Urinary bladder (tissue), 4 donors: Measurements from ENCODE around the gene ICA1. TPM values are rescaled to one million over a fixed set of nuclear protein-coding genes. Genes with fewer than 3 reads are reported as not detected.
A peak's percentile ranks its signal among the peaks of the same experiment; 100 is the strongest.

Source experiments
- DNase-seq: peaks from one replicate; pipeline ENCODE4 v3.0.0-alpha.2; 2015; ENCODE audit errors: extremely low spot score
- H3K27ac ChIP-seq: one replicate; pipeline ENCODE4 v1.5.1; 2013; ENCODE audit warnings: low read depth, mild to moderate bottlenecking, moderate library complexity
- H3K36me3 ChIP-seq: one replicate; pipeline ENCODE4 v1.6.1; 2013; ENCODE audit warnings: mild to moderate bottlenecking, moderate library complexity; ENCODE audit not compliant: insufficient read depth
- H3K4me1 ChIP-seq: one replicate; pipeline ENCODE4 v1.6.1; 2013; ENCODE audit warnings: mild to moderate bottlenecking, moderate library complexity; ENCODE audit not compliant: insufficient read depth
- H3K4me3 ChIP-seq: one replicate; pipeline ENCODE4 v1.5.1; 2013; ENCODE audit warnings: low read depth, low read length
- whole genome bisulfite sequencing: extraction: QIAGEN DNeasy Blood & Tissue Kit; methylation state at CpG from one replicate; pipeline ENCODE4 v1.1.7; 2013; 5-methylcytosine and 5-hydroxymethylcytosine counted together
- polyA plus RNA-seq: library from polyadenylated mRNA; stranded (reverse); fragments of 200-250 nt; gene quantifications from one replicate; pipeline ENCODE4 v1.2.3, GENCODE V29; 2013
- total RNA-seq: library from RNA; depleted of rRNA; stranded (reverse); fragments of >200 nt; gene quantifications from one replicate; pipeline ENCODE4 v1.2.3, GENCODE V29; 2014
- donor health status: healthy with polysubstance abuse.
- donor health status: healthy.

The ICA1 gene
- total and polyA plus RNA-seq, 2 donors: 8.3 to 32.8 TPM

GRCh38 chr7:8190119-8190895 lies 71.7 kb downstream of the ICA1 start:
- H3K4me1 ChIP-seq: no peaks in the 10 kb centered on the region
- no peaks in the 10 kb centered on the region for H3K36me3 ChIP-seq
- 23% methylated on average over 4 of the region's 4 CpGs for WGBS
- no peak overlapping the region for H3K27ac ChIP-seq
- DNase-seq: no peak
- no peak overlapping the region for H3K4me3 ChIP-seq

- no peak overlapping the region for H3K27ac ChIP-seq
- 80% methylated on average over 7 of the region's 7 CpGs for WGBS
- no peak for DNase-seq
- H3K4me1 ChIP-seq: no peaks in the 10 kb centered on the region
- no peaks in the 10 kb centered on the region for H3K36me3 ChIP-seq
- H3K4me3 ChIP-seq: no peak overlapping the region
These were observed 72.3 kb downstream of the ICA1 start for GRCh38 chr7:8189625-8190024.

GRCh38 chr7:8185926-8186683 lies 75.9 kb downstream of the ICA1 start:
- no peak overlapping the region for H3K4me3 ChIP-seq
- no peak for DNase-seq
- H3K27ac ChIP-seq: no peak overlapping the region
- H3K4me1 ChIP-seq: no peaks in the 10 kb centered on the region
- WGBS: 61% methylated on average over 4 of the region's 4 CpGs
- H3K36me3 ChIP-seq: no peaks in the 10 kb centered on the region

GRCh38 chr7:8184221-8184620 lies 77.7 kb downstream of the ICA1 start:
- H3K36me3 ChIP-seq: no peaks in the 10 kb centered on the region
- no peaks in the 10 kb centered on the region for H3K4me1 ChIP-seq
- no peak overlapping the region for H3K4me3 ChIP-seq
- H3K27ac ChIP-seq: no peak overlapping the region
- DNase-seq: no peak
- WGBS: 70% methylated on average over 2 of the region's 2 CpGs

GRCh38 chr7:8179486-8179885 lies 82.5 kb downstream of the ICA1 start:
- no peak overlapping the region for H3K4me3 ChIP-seq
- H3K27ac ChIP-seq: no peak overlapping the region
- WGBS: 75% methylated on average over 7 of the region's 7 CpGs
- no peaks in the 10 kb centered on the region for H3K36me3 ChIP-seq
- H3K4me1 ChIP-seq: no peaks in the 10 kb centered on the region
- DNase-seq: no peak

GRCh38 chr7:8178353-8178752 lies 83.6 kb downstream of the ICA1 start:
- no peaks in the 10 kb centered on the region for H3K4me1 ChIP-seq
- DNase-seq: no peak
- H3K27ac ChIP-seq: no peak overlapping the region
- H3K36me3 ChIP-seq: no peaks in the 10 kb centered on the region
- no peak overlapping the region for H3K4me3 ChIP-seq

- H3K36me3 ChIP-seq: no peaks in the 10 kb centered on the region
- H3K27ac ChIP-seq: peak overlapping the region; percentile 23
- H3K4me3 ChIP-seq: no peak overlapping the region
- 78% methylated on average over 4 of the region's 4 CpGs for WGBS
- no peaks in the 10 kb centered on the region for H3K4me1 ChIP-seq
- no peak for DNase-seq
These were observed 84.6 kb downstream of the ICA1 start for GRCh38 chr7:8177109-8177933.

GRCh38 chr7:8176370-8177081 lies 85.4 kb downstream of the ICA1 start:
- WGBS: 66% methylated on average over 10 of the region's 10 CpGs
- DNase-seq: no peak
- Histone ChIP-seq H3K4me3 (no peak overlapping the region), H3K4me1 (no peaks in the 10 kb centered on the region), H3K36me3 (no peaks in the 10 kb centered on the region), H3K27ac (no peak overlapping the region)

GRCh38 chr7:8175929-8176369 lies 86.0 kb downstream of the ICA1 start:
- no peak overlapping the region for H3K4me3 ChIP-seq
- H3K4me1 ChIP-seq: no peaks in the 10 kb centered on the region
- 69% methylated on average over 6 of the region's 6 CpGs for WGBS
- no peak overlapping the region for H3K27ac ChIP-seq
- DNase-seq: no peak
- no peaks in the 10 kb centered on the region for H3K36me3 ChIP-seq

GRCh38 chr7:8172372-8173354 lies 89.3 kb downstream of the ICA1 start:
- no peaks in the 10 kb centered on the region for H3K36me3 ChIP-seq
- H3K27ac ChIP-seq: no peak overlapping the region
- H3K4me1 ChIP-seq: no peaks in the 10 kb centered on the region
- H3K4me3 ChIP-seq: no peak overlapping the region
- no peak for DNase-seq
- 77% methylated on average over 5 of the region's 5 CpGs for WGBS

GRCh38 chr7:8169171-8169570 lies 92.8 kb downstream of the ICA1 start:
- no peak overlapping the region for H3K27ac ChIP-seq
- no peak for DNase-seq
- H3K36me3 ChIP-seq: no peaks in the 10 kb centered on the region
- no peak overlapping the region for H3K4me3 ChIP-seq
- no peaks in the 10 kb centered on the region for H3K4me1 ChIP-seq
- 84% methylated on average over 1 of the region's 1 CpG for WGBS

- no peaks in the 10 kb centered on the region for H3K4me1 ChIP-seq
- no peak for DNase-seq
These were observed 93.6 kb downstream of the ICA1 start for GRCh38 chr7:8168336-8168735.

More at GRCh38 chr7:8168336-8168735, 93.6 kb downstream of the ICA1 start:
- 67% methylated on average over 3 of the region's 3 CpGs for WGBS
- no peak overlapping the region for H3K4me3 ChIP-seq
- H3K27ac ChIP-seq: no peak overlapping the region
- H3K36me3 ChIP-seq: peaks cover 2% of the 10 kb centered on the region
